Measurements from ENCODE around the gene PPM1M.
"Not testable (repeated sequence)": the region's sequence is repeated elsewhere in the genome, so short reads cannot be mapped to it uniquely, and the experiment has no call there.

The PPM1M gene

GRCh38 chr3:52281981-52282801 lies 36.6 kb downstream of the PPM1M start:
- TF ChIP-seq CTCF (IDR thresholded peaks at IDR 0.05; ENCODE audit: low read depth, low read length), result no peak
- no peak for DNase-seq (ENCODE audit: extremely low read depth, low read depth)

- TF ChIP-seq CTCF (IDR thresholded peaks at IDR 0.05; ENCODE audit: low read depth, low read length), result no peak
- DNase-seq (ENCODE audit: extremely low read depth, low read depth), result no peak
Observed at GRCh38 chr3:52283306-52283705, 37.7 kb downstream of the PPM1M start.

- DNase-seq (ENCODE audit: extremely low read depth, low read depth), result not testable (repeated sequence)
Observed at GRCh38 chr3:52284051-52284450, 38.5 kb downstream of the PPM1M start.

GRCh38 chr3:52286777-52287110 lies 41.2 kb downstream of the PPM1M start:
- TF ChIP-seq CTCF (IDR thresholded peaks at IDR 0.05; ENCODE audit: low read depth, low read length), result no peak
- no peak for DNase-seq (ENCODE audit: extremely low read depth, low read depth)

- TF ChIP-seq CTCF (IDR thresholded peaks at IDR 0.05; ENCODE audit: low read depth, low read length), result no peak
- DNase-seq (ENCODE audit: extremely low read depth, low read depth), result no peak
Observed at GRCh38 chr3:52288674-52289073, 43.1 kb downstream of the PPM1M start.

GRCh38 chr3:52289338-52289746 lies 43.8 kb downstream of the PPM1M start:
- TF ChIP-seq CTCF (IDR thresholded peaks at IDR 0.05; ENCODE audit: low read depth, low read length), result no peak
- no peak for DNase-seq (ENCODE audit: extremely low read depth, low read depth)

GRCh38 chr3:52289747-52290595 lies 44.4 kb downstream of the PPM1M start:
- DNase-seq (ENCODE audit: extremely low read depth, low read depth), result no peak
- no peak for TF ChIP-seq CTCF (IDR thresholded peaks at IDR 0.05; ENCODE audit: low read depth, low read length)

Data from AG09319 (cell line).